Thoracic aorta (tissue), 2 donors: ENCODE results near the gene PFKP. TPM values are rescaled to one million over a fixed set of nuclear protein-coding genes. Genes with fewer than 3 reads are reported as not detected.
A peak's percentile ranks its signal among the peaks of the same experiment; 100 is the strongest.

Source experiments
- ATAC-seq: fragments of 150-250 bp; one replicate; pipeline ENCODE4 v1.8.0; 2017; ENCODE audit warnings: low read depth; ENCODE audit not compliant: insufficient number of reproducible peaks, low FRiP score
- DNase-seq: peaks from one replicate; pipeline ENCODE4 v3.0.0-alpha.2; 2020; ENCODE audit warnings: low spot score
- H3K27ac ChIP-seq, 2 donors: fragments of 200-600 bp; sonication (generic); 1 replicate in 1 of 2; 2 replicates in 1 of 2; pipeline ENCODE4 v1.5.1; 2016; ENCODE audit warnings: mild to moderate bottlenecking in 2 of 2, moderate library complexity in 2 of 2
- H3K27me3 ChIP-seq: fragments of 200-600 bp; sonication (generic); replicated peaks from 2 replicates; pipeline ENCODE4 v1.6.0; 2016; ENCODE audit warnings: mild to moderate bottlenecking; ENCODE audit not compliant: insufficient read depth
- H3K36me3 ChIP-seq: fragments of 200-600 bp; sonication (generic); one replicate; pipeline ENCODE4 v1.5.1; 2016
- H3K4me1 ChIP-seq, 2 donors: fragments of 200-600 bp; sonication (generic); 1 replicate in 1 of 2; 2 replicates in 1 of 2; pipeline versions ENCODE4 v1.5.1 to v1.6.0; 2016; ENCODE audit warnings: low read depth in 2 of 2, mild to moderate bottlenecking in 1 of 2; ENCODE audit not compliant: control insufficient read depth in 1 of 2
- H3K4me3 ChIP-seq: fragments of 200-600 bp; sonication (generic); 2 replicates; pipeline ENCODE4 v1.5.1; 2016; ENCODE audit warnings: mild to moderate bottlenecking
- H3K9me3 ChIP-seq: fragments of 200-600 bp; sonication (generic); 2 replicates; pipeline ENCODE4 v1.5.1; 2016
- CTCF ChIP-seq: fragments of 200-600 bp; sonication (generic); IDR thresholded peaks from one replicate; pipeline ENCODE4 v1.5.1; 2019; ENCODE audit warnings: antibody characterized with exemption
- total RNA-seq, 2 donors: library from RNA; depleted of rRNA; stranded (reverse); fragments of >200 nt; gene quantifications; one replicate each; pipeline versions ENCODE4 v1.1.0 to v1.2.3, GENCODE V29; 2016

PFKP gene
- total RNA-seq, 2 donors from 2014 or later = 91.4 to 153 TPM

GRCh38 chr10:3115685-3116084 is 48.3 kb downstream of the PFKP start:
- ATAC-seq = no peak
- peaks cover 42% of the 10 kb centered on the region for H3K36me3 ChIP-seq
- no peak overlapping the region for H3K27ac ChIP-seq
- no peak overlapping the region for H3K4me3 ChIP-seq
- no peak for DNase-seq
- H3K27me3 ChIP-seq = no peaks in the 10 kb centered on the region
- H3K4me1 ChIP-seq = no peaks in the 10 kb centered on the region
- no peaks in the 10 kb centered on the region for H3K9me3 ChIP-seq
- TF ChIP-seq CTCF = no peak

DNA sequence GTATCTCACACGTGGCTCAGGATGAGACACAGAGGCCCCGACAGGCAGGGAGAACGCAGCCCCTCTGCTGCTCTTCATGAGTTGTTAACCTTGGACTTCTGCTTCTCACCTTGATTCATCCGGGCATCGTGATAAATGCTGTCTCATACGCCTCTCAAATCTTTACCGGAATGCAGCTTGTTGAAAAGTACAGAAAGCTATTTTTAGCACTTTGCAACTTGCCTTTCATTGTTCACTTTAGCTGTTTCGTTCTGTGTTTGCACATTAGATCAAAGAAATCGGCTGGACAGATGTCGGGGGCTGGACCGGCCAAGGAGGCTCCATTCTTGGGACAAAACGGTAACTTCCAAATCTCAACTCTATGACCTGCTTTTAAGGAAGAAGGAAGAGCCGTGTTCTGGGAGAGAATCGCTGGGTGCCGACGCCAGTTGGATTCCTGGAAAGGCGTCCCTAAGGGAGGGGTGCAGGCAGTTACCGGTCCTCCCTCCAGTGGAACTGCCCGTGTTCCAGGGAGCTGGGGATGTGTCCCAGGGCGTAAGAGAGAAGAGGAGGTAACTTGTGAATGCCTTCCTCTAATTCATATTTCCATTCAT is 49.3 kb downstream of the PFKP start:
- Histone ChIP-seq H3K36me3 (peaks cover 42% of the 10 kb centered on the region), H3K27ac (no peak overlapping the region), H3K4me3 (no peak overlapping the region), H3K9me3 (no peaks in the 10 kb centered on the region), H3K4me1 (no peaks in the 10 kb centered on the region), H3K27me3 (no peaks in the 10 kb centered on the region)
- ATAC-seq (no peak), DNase-seq (no peak)
- TF ChIP-seq CTCF = no peak

DNA sequence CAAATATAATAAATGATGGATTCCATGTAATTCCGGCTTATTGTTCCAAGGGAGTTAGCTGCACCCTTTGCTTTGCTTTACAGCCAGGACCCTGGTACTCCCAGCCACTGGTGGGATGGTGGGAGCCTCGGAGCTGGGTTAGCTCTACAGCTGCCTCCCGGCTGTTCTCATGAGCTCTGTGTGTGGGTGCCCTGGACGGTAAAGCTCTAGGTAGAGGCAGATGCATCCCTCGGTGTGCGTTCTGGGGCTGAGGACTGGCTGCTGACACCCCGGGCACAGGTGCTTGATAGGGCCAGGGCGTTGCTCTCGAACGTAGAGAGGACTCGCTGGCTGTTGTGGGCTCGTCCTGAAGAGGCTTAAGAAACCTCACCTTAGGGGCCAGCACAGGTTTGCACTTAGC is 50.1 kb downstream of the PFKP start:
- Histone ChIP-seq H3K27ac (no peak overlapping the region), H3K36me3 (peaks cover 38% of the 10 kb centered on the region), H3K4me3 (no peak overlapping the region), H3K4me1 (no peaks in the 10 kb centered on the region), H3K9me3 (no peaks in the 10 kb centered on the region), H3K27me3 (no peaks in the 10 kb centered on the region)
- ATAC-seq (no peak), DNase-seq (no peak)
- no peak for TF ChIP-seq CTCF

GRCh38 chr10:3118641-3119091 is 51.3 kb downstream of the PFKP start:
- Histone ChIP-seq H3K36me3 (peaks cover 26% of the 10 kb centered on the region), H3K4me3 (no peak overlapping the region), H3K9me3 (no peaks in the 10 kb centered on the region), H3K27me3 (no peaks in the 10 kb centered on the region), H3K27ac (no peak overlapping the region), H3K4me1 (no peaks in the 10 kb centered on the region)
- ATAC-seq (no peak), DNase-seq (no peak)
- TF ChIP-seq CTCF = no peak

DNA sequence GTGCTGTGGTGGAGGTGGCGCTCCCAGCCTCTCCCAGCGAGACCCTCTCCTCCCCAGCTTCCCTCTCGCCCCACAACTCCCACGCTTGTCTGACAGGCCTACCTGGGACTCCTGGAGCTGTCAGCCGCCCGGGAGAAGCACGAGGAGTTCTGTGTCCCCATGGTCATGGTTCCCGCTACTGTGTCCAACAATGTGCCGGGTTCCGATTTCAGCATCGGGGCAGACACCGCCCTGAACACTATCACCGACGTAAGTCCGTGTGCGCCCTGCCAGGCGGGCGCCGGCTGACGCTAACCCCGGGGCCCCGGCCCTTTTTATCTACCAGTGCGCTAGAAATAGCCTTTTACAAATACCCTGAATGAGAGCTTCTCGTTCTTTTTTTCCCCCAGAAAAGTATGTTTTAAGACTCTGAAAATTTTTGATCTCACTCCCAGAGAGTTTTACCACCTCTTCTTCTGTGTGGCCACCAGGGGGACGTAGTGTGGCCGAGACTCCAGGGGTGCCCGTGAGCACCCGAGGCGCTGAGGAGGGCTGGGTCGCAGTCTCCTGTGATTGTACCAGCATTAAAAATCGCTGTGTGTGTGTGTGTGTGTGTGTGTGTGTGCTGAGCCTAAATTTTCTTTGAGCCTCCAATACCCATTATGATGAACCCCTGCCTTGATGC is 52.6 kb downstream of the PFKP start:
- Histone ChIP-seq H3K27ac (peak overlapping the region; percentile 18 to 74), H3K27me3 (no peaks in the 10 kb centered on the region), H3K36me3 (peaks cover 24% of the 10 kb centered on the region), H3K4me1 (no peaks in the 10 kb centered on the region), H3K4me3 (peak overlapping the region; percentile 4), H3K9me3 (no peaks in the 10 kb centered on the region)
- TF ChIP-seq CTCF = peak; percentile 65
- DNase-seq (no peak), ATAC-seq (no peak)
